M059J (cell line): ENCODE data around the gene SETD7. TPM values are rescaled to one million over a fixed set of nuclear protein-coding genes. Genes with fewer than 3 reads are reported as not detected.

Experiments used
- DNase-seq: peaks from one replicate; pipeline ENCODE4 v3.0.0-alpha.2; 2012; ENCODE audit warnings: low read depth
- total RNA-seq: library from RNA; depleted of rRNA; stranded (reverse); fragments of >200 nt; shearing (Covaris generic); gene quantifications from 2 replicates; pipeline ENCODE4 v1.2.3, GENCODE V29; 2014

The SETD7 gene
- total RNA-seq, 1 experiment from 2014 or later = 25.3 TPM

- DNase-seq = no peak
Measured at GRCh38 chr4:139550724-139551429, 5.1 kb downstream of the SETD7 start.

- DNase-seq = no peak
Measured at GRCh38 chr4:139547979-139548378, 8.0 kb downstream of the SETD7 start.

GRCh38 chr4:139540632-139541031 lies 15.4 kb downstream of the SETD7 start:
- DNase-seq = no peak

GRCh38 chr4:139540161-139540560 lies 15.9 kb downstream of the SETD7 start:
- no peak for DNase-seq

- DNase-seq = no peak
Measured at GRCh38 chr4:139537292-139537691, 18.7 kb downstream of the SETD7 start.

GRCh38 chr4:139535871-139536234 lies 20.2 kb downstream of the SETD7 start:
- no peak for DNase-seq

GRCh38 chr4:139535228-139535870 lies 20.7 kb downstream of the SETD7 start:
- DNase-seq = no peak

GRCh38 chr4:139534287-139534950 lies 21.6 kb downstream of the SETD7 start:
- DNase-seq = no peak

GRCh38 chr4:139533511-139533910 lies 22.5 kb downstream of the SETD7 start:
- DNase-seq = no peak

- no peak for DNase-seq
Measured at GRCh38 chr4:139532947-139533346, 23.1 kb downstream of the SETD7 start.

GRCh38 chr4:139530833-139531427 lies 25.1 kb downstream of the SETD7 start:
- peak; percentile 18 for DNase-seq

- peak; percentile 57 for DNase-seq
Measured at GRCh38 chr4:139528377-139529005, 27.5 kb downstream of the SETD7 start.

- DNase-seq = no peak
Measured at GRCh38 chr4:139526928-139527327, 29.1 kb downstream of the SETD7 start.

GRCh38 chr4:139525414-139525813 lies 30.6 kb downstream of the SETD7 start:
- DNase-seq = no peak

GRCh38 chr4:139524062-139524631 lies 31.9 kb downstream of the SETD7 start:
- DNase-seq = peak; percentile 8

- peak; percentile 66 for DNase-seq
Measured at GRCh38 chr4:139523076-139523475, 32.9 kb downstream of the SETD7 start.

- DNase-seq = no peak
Measured at GRCh38 chr4:139522457-139522856, 33.6 kb downstream of the SETD7 start.

GRCh38 chr4:139521754-139522401 lies 34.1 kb downstream of the SETD7 start:
- DNase-seq = no peak

GRCh38 chr4:139515531-139515958 lies 40.5 kb downstream of the SETD7 start:
- no peak for DNase-seq

GRCh38 chr4:139514382-139515059 lies 41.5 kb downstream of the SETD7 start:
- DNase-seq = no peak

- DNase-seq = peak; percentile 17
Measured at GRCh38 chr4:139511320-139511719, 44.7 kb downstream of the SETD7 start.
